ENCODE measurements around the gene BPIFB3.
"Not testable (repeated sequence)": the region's sequence is repeated elsewhere in the genome, so short reads cannot be mapped to it uniquely, and the experiment has no call there.

BPIFB3 gene

DNA sequence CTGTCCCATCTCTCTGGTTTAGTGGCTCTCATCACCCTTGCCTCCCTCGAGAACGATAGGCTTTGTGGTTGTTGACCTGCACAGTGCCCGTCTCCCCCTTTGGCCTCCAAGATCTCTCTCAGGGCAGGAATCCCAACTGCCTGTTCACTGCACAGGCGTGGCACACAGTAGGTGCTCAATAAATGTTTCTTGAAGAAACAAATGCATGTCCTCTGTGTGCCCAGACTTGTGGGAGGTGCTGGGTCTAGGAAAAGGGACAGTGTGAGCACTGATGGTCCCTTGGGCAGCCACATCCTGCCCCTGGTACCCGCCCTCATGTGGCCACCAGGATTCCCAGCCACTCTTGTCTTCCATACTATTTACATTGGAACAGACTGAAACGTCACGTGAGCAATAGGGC lies 24.8 kb upstream of the BPIFB3 start:
- no peak for DNase-seq

DNA sequence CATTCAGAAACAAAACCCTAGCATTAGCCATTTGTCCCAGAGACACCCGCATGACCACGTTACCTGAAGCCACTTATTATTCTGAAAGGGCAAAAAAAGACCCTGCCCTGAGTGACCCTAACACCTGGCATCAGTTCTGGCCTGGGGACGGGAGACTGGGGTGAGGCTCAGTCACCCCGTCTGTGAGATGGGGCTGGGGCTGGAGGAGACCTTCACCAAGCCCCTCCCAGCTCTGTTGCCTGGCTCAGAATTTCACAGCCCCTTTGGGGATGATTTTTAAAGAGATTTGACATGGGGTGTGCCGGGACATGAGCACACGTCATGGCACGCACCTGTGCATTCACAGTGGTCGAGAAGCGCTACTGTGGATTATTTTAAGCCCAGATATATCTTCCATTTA lies 23.6 kb upstream of the BPIFB3 start:
- no peak for DNase-seq

DNA sequence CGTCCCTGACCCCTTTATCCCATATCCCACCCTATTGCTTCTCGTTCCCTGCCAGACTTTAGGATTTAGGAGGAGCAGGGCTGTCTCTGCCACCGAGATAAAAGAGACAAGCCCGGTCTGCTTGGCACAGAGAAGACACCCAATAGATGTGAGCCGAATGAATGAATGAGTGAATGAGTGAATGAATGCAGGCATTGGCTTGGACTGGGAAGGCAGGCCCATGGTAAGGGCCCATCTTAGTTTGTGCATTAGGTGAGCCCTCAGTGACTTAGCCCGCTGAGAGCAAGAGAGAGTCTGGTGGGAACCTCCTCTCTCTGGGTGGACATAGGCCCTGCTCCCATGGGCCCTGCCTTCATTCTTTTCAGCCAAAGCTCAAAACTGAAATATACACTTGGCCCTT lies 23.1 kb upstream of the BPIFB3 start:
- DNase-seq: no peak

DNA sequence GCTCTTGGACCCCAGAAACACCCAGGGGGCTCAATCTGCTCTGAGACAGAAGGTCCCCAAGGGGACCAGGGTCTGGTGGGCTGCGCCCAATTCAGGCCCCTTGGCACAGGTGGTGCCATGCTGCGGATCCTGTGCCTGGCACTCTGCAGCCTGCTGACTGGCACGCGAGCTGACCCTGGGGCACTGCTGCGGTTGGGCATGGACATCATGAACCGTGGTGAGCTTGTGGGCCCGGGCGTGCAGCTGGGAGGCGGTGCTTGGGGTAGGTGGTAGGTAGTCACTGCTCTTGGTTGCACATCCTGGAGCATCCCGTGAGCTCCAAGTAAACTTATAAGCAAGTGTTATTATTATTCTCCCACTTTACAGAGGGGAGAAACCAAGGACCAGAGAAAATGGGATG lies 22.2 kb upstream of the BPIFB3 start, which contains the start of gene BPIFB6:
BPIFB6 (plus strand) TSS at position 118 of the 400 bp plus-strand sequence; CDS start at position 118, 0 bp downstream.
- no peak for DNase-seq

DNA sequence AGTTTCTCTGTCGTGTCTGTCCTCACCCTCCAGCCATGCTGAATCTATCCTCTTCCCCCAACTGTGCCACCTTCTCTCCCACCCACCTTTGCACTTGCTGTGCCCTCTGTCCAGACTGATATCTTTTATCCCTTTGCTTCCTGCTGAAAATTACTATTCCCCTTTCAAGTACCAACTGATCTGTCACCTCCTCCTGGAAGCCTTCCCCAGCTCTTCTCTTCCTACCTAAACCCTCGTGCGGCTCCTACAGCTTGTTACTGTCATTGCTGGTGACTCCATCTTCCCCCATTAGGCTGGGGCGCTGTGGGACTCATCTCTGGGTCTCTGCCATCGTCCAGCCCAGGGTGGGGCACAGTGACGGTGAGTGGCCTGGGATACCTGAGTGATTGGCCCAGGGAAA lies 21.1 kb upstream of the BPIFB3 start:
- no peak for DNase-seq

DNA sequence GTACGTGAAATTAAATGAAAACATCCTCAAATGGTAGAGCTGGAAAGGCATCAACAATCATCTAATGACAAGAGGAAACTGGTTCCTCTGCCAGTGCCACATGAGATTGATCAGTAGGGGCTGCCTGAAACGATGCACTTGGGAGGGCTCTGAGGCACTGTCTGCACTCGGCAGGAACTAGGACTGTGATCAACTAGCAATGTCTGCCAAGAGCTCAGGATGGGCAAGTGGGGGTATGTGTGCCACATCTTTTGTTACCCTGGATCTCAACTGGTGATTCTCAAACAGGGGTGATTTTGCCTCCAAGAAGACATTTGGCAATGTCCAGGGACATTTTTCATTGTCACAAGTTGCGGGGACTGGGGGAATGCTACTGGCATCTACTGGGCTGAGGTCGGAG lies 20.3 kb upstream of the BPIFB3 start:
- no peak for DNase-seq

DNA sequence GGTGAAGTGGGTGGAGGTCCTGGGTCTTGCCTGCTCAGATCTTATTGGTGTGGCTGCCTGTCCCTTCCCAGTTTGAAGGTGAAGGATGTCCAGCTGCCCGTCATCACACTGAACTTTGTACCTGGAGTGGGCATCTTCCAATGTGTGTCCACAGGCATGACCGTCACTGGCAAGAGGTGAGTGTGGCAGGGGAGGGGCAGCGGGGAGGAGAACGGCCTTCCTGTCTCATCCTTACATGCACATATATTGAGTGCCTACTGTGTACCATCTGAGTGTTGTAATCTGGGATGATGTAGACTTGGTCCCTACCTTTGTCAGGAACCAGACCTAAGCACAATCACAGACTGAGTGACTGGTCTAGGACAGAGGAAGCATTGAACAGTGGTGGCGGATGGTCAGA lies 19.6 kb upstream of the BPIFB3 start:
- DNase-seq: no peak

DNA sequence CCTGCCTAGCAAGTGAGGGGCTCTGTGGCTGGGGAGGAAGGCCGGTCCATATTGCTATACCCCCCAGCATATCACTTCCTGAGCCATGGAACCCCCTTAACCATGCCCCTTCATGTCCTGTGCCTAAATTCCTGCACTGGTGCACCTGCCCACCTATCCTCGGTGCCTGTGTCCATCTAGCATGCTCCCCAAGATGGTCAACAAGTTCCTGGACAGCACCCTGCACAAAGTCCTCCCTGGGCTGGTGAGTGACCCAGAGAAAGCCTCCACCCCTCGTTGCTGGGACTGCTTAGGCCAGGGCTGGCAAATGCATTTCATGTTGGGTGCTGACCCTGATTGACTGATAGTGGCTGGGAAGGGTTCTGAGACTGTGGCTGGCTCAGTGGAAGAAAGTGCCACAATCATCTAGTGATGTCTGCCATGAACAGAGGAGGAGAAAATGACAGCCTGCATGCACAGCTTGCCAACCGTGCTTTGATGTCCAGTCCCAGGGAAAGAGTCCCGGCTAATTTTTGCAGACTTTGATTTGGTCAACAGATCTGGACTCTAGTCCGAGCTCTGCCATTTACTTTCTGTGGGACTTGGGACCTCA lies 18.7 kb upstream of the BPIFB3 start:
- no peak for DNase-seq

DNA sequence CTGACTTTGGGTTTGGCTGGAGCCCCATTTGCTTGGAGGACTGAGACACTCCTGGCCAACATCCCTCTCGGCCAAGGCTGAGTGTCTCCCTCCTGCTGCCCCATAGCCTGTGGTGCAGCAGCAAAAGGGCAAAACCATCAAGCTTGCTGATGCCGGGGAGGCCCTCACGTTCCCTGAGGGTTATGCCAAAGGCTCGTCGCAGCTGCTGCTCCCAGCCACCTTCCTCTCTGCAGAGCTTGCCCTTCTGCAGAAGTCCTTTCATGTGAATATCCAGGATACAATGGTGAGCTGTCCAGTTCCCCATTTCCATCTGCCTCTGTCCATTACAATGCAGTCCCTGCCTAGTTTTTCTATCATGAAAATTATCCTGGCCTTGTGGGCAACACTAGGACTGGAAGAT lies 16.2 kb upstream of the BPIFB3 start:
- no peak for DNase-seq

DNA sequence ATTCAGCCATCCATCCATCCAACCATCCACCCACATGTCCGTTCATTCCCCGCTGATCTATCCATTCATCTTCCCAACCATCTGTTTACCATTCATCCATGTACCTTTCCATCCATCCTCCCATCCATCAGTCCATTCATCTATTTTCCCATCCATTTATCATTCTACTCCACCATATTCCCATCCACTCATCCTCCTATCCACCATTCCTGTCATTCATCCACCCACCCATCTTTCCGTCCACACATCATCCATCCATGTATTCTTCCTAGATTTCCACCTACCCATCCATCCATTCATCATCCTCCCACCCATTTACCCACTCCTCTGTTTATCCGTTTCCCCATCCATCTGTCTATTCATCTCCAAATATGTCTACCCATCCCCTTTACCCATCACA lies 15.5 kb upstream of the BPIFB3 start:
- no peak for DNase-seq

DNA sequence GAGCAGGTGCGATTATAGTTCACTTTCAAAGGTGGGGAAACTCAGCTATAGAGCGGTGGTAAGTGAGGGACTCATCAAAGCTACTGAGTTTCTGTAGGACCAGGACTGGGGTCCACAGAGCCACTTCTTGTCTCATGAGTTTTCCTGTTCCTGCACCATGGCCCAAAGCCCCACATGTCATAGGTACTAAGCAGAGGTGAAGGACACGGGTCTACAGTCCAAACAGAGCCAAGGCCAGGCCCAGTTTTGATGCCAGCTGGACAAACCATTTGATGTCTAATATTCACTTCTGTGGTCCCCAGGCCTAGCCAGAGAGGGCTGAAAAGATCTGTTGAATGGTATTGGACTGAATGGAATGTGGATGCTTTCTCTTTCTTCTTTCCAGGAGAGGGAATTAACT lies 11.3 kb upstream of the BPIFB3 start:
- no peak for DNase-seq

DNA sequence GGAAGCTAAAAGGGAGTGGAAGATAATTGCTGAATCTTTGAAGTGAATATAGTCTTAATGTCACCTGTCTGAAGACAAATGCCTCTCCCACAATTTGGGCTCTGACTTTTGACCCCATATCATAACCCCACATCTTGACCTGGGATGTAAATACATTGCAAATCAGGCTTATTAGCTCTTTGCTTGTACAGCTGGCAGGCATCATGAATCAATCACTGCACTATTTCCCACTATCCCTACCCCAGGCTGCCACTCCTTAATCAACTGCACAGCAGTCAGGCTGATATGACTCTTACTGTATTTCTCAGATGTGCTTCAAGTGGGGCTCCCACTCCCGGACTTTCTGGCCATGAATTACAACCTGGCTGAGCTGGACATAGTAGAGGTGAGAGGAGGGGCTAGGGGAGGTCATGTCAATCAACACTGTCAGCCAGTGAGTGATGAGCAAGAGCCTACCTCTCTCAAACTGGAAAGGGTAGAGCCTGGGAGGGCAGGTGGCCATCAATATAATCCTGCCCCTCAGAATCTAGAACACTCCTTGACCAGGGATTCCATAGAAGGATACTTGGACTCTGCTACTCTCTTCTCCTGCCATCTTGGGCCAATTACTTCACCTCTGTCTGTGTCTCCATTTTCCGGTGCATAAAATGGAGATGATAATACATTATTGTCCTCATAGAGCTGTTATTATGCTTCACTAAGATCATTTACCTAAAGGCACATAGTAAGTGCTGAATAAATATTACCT lies 10.5 kb upstream of the BPIFB3 start:
- DNase-seq: no peak

DNA sequence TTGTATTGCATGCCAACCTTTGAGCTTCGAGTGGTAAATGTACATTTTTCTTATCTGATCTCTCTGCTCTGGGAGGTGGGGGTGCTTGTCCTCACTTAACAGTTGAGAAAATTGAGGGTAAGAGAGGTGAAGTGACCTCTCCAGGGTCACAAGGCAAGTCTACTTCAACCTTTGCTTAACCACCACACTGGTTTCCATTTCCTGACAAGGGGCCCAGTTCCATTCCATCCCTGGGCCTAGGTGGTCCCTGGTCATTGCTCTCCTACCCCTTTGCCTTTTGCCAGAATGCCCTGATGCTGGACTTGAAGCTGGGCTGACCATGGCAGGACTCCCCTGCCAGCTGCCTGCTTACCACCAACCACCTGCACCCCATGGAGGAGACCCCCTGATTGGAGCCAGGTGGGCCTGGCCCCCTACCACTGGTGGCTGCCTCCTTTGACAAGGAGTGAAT lies 9.9 kb upstream of the BPIFB3 start:
- no peak for DNase-seq

DNA sequence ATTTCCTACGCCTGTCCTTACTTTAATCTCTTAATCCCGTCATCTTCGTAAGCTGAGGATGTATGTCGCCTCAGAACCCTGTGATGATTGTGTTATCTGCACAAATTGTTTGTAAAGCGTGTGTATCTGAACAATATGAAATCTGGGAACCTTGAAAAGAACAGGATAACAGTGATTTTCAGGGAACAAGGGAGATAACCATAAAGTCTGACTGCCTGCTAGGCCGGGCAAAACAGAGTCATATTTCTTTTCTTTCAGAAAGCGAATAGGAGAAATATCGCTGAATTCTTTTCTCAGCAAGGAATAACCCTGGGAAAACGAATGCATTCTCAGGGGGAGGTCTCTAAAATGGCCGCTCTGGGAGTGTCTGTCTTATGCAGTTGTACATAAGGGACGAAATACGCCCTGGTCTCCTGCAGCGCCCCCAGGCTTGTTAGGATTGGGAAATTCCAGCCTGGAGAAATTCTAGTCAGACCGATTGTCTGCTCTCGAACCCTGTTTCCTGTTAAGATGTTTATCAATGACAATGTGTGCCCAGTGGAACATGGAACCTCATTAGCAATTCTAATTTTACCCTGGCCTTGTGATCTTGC lies 8.5 kb upstream of the BPIFB3 start:
- DNase-seq: not testable (repeated sequence)

DNA sequence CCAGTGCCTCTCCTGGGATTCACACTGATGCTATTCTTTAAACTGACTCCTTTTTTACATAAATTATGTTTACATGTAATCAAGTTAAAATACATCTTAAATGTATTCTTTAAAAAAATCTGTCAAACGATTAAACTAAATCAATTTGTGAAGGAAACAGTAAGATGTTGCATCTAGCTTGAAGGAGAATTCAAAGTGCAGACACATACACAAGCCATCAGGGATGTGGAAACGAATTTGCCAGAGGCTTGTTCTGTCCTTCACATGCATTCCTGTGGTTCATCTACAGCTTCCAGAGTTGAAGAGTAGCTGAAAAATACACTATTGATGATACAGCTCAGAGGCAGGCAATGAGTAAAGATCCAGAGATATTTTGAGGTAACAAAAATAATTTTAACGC lies 7.3 kb upstream of the BPIFB3 start:
- no peak for DNase-seq

DNA sequence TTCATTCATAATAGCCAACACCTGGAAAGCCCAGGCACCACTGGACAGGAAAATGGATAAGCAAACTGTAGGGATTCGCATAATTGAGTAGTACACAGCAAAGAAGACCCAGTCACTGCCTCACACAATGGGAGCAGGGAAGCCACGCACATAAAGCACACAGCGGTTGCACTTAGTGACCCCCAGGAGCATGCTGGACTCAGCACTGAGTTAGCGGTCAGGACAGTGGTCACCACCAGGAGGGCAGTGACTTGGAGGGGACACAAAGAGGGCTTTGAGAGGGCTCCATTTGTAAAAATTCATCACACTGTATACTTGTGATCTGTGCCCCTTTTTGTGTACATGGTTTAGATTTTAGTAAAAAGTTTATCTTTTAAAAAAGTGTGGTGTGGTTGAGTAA lies 2.4 kb upstream of the BPIFB3 start:
- no peak for DNase-seq

DNA sequence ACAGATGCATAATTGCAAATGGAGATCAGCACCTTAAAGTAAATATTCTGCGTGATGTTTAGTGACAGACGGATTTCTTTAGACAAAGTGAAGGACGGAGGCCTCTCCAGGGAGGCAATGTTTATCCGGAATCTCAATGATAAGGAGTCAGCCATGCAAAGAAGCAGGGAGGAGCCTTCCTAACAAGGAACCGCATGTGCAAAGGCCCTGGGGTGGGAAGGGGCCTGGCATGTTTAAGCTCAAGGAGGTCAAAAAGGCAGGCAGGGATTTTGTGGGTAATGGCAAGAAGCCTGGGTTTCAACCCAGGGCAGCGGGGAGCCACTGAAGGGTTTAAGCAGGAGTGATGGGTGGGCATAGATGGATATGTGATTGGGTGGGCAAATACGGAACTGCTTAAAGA lies 678 bp downstream of the BPIFB3 start:
- no peak for DNase-seq

DNA sequence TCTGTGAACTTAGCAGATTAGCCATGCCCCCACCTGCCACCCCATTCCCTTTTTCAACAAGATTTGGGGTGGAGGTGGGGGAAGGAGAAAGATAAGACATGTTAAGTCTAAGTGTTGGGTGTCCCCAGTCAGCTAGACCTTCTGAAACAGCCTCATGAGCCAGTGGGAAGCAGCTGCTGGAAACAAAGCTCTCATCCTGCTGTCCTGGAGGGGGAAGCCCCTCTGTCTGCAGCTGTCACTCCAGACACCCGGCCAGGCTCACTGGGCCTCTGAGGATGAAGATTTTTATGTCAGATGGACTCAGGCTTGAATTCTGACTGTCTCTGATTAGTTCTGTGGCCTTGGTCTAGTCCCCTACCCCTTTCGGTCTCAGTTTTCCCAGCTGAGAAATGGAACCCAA lies 1.1 kb downstream of the BPIFB3 start:
- no peak for DNase-seq

DNA sequence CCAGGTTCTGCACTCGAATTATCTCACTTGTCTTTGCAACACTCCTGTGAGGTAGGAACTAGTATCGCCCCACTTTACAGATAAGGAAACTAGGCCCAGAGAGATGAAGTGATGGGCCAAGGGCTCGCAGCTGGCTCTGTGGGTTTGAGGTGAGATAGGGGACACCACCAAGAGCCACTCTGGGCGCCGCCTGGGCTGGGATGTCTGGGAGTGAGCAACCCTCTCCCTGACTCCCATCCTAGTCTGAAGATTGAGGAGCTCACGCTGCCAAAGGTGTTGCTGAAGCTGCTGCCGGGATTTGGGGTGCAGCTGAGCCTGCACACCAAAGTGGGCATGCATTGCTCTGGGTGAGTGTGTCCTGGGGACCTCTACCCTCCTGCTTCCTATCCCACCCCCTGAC lies 5.4 kb downstream of the BPIFB3 start:
- DNase-seq: no peak

DNA sequence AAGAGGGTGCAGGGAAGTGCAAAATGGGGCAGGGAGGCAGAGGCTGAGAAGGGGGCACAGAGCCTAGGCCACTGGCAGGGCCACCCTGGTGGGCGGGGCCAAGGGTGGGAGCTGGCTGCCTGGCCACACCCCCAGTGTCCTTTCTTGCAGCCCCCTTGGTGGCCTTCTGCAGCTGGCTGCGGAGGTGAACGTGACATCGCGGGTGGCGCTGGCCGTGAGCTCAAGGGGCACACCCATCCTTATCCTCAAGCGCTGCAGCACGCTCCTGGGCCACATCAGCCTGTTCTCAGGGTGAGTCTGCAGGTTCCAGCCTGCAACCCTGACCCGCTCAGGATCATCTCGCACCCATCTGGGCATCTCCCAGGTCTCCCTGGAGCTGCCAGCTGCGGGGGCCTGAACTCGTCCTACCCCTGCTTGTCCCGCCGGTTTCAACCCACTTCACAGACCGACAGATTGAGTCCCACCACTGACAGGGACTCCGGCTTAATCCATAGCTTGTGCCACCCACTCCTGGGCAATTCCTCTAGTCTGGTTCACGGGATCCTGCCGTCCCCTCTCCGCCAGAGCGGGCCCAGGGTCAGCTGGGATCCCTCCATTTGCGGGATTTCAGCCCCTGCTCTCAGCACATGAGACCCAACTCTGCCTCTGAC lies 6.2 kb downstream of the BPIFB3 start:
- DNase-seq: no peak

DNA sequence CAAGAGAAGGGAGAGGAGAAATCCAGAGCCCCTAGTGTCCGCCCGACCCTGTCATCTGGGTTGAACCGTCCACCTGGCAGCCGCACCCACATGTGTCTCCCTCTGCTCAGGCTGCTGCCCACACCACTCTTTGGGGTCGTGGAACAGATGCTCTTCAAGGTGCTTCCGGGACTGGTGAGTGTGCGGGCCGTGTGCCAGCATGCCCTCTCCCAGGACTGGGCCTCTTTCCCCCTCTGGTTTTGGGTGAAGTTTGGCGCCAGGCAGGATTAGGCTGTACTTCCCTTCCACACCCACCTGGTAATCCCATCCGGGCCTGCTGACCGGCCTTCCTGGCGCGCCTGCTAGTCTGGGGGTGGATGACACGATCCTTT lies 7.9 kb downstream of the BPIFB3 start:
- no peak for DNase-seq

DNA sequence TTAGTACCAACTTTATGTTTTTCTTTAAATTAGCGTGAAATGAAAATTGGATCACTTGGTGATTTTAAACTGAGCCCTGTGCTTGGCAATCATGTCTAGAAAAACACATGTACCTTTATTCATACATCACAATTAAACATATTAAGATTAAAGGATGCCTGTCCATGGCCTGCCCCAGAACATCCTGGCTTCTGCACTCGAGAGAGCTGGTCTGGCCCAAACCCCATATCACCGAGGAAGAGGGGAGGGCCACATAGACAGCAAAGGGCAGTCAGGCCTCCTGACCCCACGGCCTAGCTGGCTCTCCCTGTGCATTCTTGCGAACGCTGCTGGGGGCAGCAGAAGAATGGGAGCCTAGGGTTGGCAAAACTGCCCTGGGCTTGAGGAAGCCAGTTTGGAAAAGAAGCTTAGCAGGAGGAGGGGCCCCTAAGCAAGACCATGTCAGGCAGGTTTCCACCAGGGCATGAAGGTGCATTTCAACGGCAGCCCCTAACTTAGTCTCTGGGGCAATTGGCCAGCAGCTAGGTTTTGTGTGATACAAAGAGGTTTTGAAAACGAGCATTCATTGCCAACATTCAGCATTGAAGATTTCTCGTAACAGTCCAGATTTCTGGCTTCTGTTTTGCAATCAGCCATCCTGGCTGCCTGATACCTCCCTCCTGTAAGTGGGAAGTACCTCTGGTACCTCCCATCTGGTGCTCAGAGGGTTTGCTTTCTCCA lies 8.6 kb downstream of the BPIFB3 start:
- no peak for DNase-seq

DNA sequence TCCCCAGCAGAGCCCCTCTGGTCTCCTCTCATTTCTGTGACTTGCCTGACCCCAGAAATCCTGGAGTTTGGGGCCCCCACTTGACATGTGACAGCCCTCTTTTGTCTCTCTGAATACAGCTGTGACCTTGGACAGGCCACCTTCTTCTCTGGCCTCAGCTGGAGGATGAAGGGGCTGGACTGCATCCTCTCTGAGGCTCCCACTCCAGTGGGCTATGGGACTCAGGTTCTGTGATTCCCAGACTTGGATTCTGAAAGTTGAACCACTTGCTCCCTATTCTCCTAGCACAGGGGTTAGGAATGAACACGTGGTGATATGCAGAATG lies 9.1 kb downstream of the BPIFB3 start:
- DNase-seq: no peak

DNA sequence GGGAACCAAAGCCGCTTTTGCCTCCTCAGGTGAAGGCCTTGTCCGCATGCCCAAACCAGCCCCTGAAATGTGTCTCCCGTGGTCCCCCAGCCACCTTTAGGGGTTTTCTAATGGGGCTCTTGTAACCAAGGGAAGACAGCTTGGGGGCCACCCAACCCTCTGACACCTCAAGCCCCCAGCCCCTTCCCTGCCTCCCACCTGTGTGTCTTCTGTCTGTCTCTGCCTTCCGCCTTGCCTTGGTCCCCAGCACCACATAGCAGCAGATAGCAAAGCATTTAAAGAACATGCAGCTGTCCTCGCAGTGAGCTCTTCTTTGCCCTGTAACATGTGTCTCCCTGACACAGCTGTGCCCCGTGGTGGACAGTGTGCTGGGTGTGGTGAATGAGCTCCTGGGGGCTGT lies 9.6 kb downstream of the BPIFB3 start:
- DNase-seq: no peak
